Uterus (tissue), 4 donors: ENCODE data around the gene PREB. TPM values are rescaled to one million over a fixed set of nuclear protein-coding genes. Genes with fewer than 3 reads are reported as not detected.

Experiments used
- DNase-seq, 2 donors: peaks; one replicate each; pipeline ENCODE4 v3.0.0-alpha.2; 2019 to 2020
- H3K27ac ChIP-seq, 2 donors: fragments of 200-600 bp; sonication (generic); 1 replicate in 1 of 2; 2 replicates in 1 of 2; pipeline ENCODE4 v1.5.1; 2016 to 2018
- H3K27me3 ChIP-seq, 2 donors: fragments of 200-600 bp; sonication (generic); one replicate each; pipeline ENCODE4 v1.5.1; 2018 to 2019; ENCODE audit warnings: control low read depth in 1 of 2
- H3K36me3 ChIP-seq, 2 donors: fragments of 200-600 bp; sonication (generic); one replicate each; pipeline ENCODE4 v1.5.1; 2019; ENCODE audit warnings: control low read depth in 1 of 2
- H3K4me1 ChIP-seq, 2 donors: fragments of 200-600 bp; sonication (generic); one replicate each; pipeline ENCODE4 v1.5.1; 2018 to 2019; ENCODE audit warnings: control low read depth in 1 of 2
- H3K4me3 ChIP-seq, 2 donors: fragments of 200-600 bp; sonication (generic); 1 replicate in 1 of 2; 2 replicates in 1 of 2; pipeline ENCODE4 v1.5.1; 2018 to 2019; ENCODE audit warnings: mild to moderate bottlenecking in 1 of 2
- H3K9me3 ChIP-seq, 2 donors: fragments of 200-600 bp; sonication (generic); one replicate each; pipeline ENCODE4 v1.5.1; 2019; ENCODE audit warnings: control low read depth in 1 of 2
- POLR2A ChIP-seq, 2 donors: fragments of 450-650 bp; IDR thresholded peaks; one replicate each; pipeline ENCODE4 v1.6.1; 2016; ENCODE audit warnings: antibody characterized with exemption in 2 of 2, mild to moderate bottlenecking in 1 of 2, moderate library complexity in 1 of 2
- intact Hi-C: fragments of 100-400 bp; cut with DNase I; formaldehyde crosslinking; loops from one replicate; pipeline ENCODE4 v1.15.1; 2023; ENCODE audit warnings: low total_unique reads
- total RNA-seq, 4 donors: library from RNA; depleted of rRNA in 3 of 4; stranded (reverse); fragments of >200 nt in 3 of 4; gene quantifications; one replicate each; pipeline versions ENCODE4 v1.1.0 to v1.2.4, GENCODE V29; 2014 to 2023
- TF ChIP-seq, protein P1 (sequence below), 4 experiments: fragments of 200-600 bp in 2 of 4; fragments of 450-650 bp in 2 of 4; sonication (generic) in 2 of 4; IDR thresholded peaks; one replicate each; pipeline ENCODE4 v1.5.1; 2016 to 2019; ENCODE audit warnings: antibody characterized with exemption in 4 of 4, mild to moderate bottlenecking in 2 of 4, moderate library complexity in 1 of 4
- donor health status: DM: yes; HTN: yes; CAD: no.

PREB gene
- total RNA-seq, 4 donors from 2014 or later: 37.7 to 91.0 (median 62.9) TPM

DNA sequence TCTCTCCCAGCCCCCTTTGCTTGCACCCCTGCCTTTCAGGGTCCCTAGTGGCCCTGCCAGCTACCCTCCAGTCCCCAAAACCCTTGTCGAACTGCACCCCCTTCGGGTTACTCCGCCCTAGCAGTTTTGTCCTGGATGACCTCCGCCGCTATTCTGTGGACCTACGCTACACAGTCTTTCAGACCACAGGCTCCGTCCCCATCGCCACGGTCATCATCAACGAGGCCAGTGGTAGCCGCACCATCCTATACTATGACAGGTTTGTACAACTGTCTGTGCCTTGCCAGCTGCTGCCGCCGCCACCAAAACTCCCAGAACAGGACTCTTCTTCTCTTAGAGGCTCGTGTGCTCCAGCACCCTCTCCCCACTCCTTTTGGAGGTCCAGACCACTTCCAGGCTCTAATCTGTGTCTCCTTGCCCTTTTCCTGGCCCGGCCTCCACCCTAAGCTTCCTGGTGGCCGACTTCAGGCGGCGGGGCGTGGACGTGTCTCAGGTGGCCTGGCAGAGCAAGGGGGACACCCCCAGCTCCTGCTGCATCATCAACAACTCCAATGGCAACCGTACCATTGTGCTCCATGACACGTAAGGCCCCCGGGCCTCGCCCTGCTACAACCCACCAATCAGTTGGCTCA lies 40.0 kb downstream of the PREB start:
- Histone ChIP-seq H3K4me3 (no peak overlapping the region), H3K36me3 (no peaks in the 10 kb centered on the region), H3K9me3 (no peaks in the 10 kb centered on the region), H3K27me3 (no peaks in the 10 kb centered on the region), H3K4me1 (no peaks in the 10 kb centered on the region), H3K27ac (no peak overlapping the region)
- TF ChIP-seq, protein P1, sequence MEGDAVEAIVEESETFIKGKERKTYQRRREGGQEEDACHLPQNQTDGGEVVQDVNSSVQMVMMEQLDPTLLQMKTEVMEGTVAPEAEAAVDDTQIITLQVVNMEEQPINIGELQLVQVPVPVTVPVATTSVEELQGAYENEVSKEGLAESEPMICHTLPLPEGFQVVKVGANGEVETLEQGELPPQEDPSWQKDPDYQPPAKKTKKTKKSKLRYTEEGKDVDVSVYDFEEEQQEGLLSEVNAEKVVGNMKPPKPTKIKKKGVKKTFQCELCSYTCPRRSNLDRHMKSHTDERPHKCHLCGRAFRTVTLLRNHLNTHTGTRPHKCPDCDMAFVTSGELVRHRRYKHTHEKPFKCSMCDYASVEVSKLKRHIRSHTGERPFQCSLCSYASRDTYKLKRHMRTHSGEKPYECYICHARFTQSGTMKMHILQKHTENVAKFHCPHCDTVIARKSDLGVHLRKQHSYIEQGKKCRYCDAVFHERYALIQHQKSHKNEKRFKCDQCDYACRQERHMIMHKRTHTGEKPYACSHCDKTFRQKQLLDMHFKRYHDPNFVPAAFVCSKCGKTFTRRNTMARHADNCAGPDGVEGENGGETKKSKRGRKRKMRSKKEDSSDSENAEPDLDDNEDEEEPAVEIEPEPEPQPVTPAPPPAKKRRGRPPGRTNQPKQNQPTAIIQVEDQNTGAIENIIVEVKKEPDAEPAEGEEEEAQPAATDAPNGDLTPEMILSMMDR (IDR thresholded peaks at IDR 0.05): no peak
- no peak for TF ChIP-seq POLR2A (IDR thresholded peaks at IDR 0.05)
- intact Hi-C loops: no loop called here
- DNase-seq: no peak

DNA sequence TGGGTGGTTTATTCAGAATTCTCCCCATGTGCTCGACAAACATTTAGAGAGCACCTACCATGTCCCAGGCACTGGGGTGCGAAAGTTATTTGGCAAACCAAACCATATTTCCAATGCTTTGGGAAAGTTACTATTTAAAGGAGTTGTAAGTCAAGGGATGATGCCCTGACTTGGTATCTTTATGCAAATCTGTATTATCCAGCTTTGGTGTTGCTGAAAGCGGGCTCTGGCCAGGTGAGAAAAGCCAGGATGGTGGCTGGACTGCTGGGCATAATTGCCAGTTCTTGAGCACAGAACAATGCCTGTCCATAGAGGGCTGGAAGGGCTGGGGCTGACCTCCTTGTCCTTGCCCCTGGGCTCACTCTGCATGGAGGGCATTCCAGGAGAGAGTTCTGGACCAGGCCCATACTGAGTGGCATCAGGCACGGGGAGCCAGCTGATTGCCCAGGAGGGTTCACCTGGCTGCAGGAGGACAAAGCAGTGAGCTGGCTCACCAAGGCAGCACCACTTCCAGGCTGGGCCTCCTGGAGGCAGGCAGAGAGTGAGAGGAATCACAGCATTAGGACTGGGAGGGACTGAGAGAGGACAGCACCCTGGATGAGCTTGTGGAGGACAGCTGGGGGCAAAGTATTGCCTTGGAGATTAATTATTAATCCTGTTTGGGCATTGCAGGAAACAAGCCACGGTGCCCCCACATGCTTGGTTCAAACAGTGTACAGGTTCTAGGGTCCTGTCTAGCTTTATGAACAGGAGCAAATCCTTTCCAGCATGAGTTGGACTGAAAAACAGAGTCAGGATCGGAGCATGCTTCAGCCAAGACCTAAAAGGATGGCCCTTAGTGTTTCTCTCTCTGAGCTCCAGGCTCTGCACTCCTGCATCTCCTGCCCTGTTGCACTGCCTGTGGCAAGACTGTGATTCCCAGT lies 40.7 kb downstream of the PREB start:
- DNase-seq: no peak
- H3K4me3 ChIP-seq: no peak overlapping the region
- intact Hi-C loops: no loop called here
- H3K9me3 ChIP-seq: no peaks in the 10 kb centered on the region
- no peaks in the 10 kb centered on the region for H3K36me3 ChIP-seq
- H3K4me1 ChIP-seq: no peaks in the 10 kb centered on the region
- H3K27me3 ChIP-seq: no peaks in the 10 kb centered on the region
- TF ChIP-seq POLR2A (IDR thresholded peaks at IDR 0.05): no peak
- TF ChIP-seq, protein P1 (IDR thresholded peaks at IDR 0.05): no peak
- H3K27ac ChIP-seq: no peak overlapping the region

DNA sequence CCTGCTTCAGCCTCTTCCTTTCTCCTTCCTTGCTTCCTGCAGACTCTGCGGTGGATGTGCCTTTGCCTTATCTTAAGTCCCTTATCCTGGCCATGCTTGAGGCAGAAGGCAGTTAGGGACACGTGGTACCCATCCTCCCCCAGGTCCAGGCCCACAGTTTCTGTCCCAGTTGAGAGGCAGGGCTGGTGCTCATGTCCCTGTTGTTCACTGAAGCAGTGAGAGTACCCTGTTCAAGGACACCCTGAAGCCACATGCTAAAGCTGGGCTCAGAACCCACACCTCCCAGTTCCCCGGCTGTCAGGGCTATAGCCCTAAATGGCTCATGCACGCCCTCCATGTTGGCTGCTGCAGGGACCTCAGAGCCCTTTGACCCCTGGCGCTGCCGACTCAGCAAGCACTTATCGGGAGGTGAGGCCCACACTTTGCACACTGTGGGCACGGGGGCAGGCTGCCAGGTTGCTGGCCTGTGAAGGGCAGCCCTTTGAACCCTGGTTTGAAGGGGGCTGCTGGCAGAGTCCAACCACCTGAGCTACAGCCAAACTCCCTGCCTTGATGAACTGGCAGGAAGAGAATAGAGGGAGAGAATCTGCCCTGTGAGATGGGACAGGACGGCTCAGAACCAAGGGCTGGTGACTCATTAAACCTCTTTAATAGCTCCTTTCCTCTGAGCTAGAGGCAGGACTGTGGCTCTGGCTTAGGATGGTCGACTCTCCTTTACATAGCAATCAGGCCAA lies 41.6 kb downstream of the PREB start:
- Histone ChIP-seq H3K36me3 (no peaks in the 10 kb centered on the region), H3K27me3 (no peaks in the 10 kb centered on the region), H3K4me3 (no peak overlapping the region), H3K9me3 (no peaks in the 10 kb centered on the region), H3K27ac (no peak overlapping the region), H3K4me1 (no peaks in the 10 kb centered on the region)
- intact Hi-C loops: no loop called here
- DNase-seq: no peak
- no peak for TF ChIP-seq POLR2A (IDR thresholded peaks at IDR 0.05)
- TF ChIP-seq, protein P1 (IDR thresholded peaks at IDR 0.05): no peak

DNA sequence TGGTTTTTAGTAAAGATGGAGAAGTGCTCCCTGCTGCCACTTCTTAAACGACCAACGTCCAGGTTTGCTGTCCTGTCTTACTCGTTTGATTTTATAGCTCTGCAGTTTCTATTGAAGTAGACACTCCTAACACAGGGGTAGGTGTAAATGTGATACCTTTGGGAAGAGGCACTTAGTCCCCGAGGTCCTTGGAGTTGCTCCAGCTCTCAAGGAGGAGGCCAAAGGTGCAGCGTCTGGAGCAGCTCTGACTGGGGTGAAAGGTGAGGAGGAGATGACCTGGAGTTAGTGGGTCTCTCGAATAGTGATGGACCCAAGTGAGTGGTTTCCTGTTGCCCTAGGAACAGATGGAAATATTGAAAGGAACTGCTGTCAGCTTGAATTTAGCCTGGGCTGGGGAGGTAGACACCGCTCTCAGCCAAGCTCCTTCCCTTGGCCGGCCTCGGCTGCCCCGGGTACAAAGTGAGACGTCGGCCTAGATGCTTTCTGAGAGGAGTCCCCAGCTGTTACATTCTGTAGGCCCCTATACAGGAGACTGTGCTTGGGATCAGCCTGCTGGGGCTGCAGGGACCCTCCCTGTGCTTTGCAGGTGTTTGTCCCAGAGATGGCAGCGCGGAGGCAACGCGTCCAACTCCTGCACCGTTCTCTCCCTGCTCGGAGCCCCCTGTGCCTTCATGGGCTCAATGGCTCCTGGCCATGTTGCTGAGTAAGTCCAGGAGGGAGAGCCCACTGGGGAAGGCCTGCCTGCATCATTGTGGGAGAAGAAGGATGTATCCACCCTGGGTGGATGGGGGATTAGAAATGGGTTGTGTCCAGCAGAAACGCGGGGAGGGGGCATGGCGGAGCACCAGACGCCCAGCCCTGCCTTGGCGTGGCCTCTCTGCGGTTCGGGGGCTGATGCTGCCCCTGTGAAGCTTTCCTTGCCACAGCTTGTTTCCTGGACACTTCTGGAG lies 42.4 kb downstream of the PREB start:
- no peak for DNase-seq
- H3K36me3 ChIP-seq: no peaks in the 10 kb centered on the region
- H3K27me3 ChIP-seq: no peaks in the 10 kb centered on the region
- no peak overlapping the region for H3K27ac ChIP-seq
- H3K4me1 ChIP-seq: peaks cover 0 to 6% of the 10 kb centered on the region in 2 donors
- intact Hi-C loops: no loop called here
- TF ChIP-seq, protein P1 (IDR thresholded peaks at IDR 0.05): no peak
- no peak for TF ChIP-seq POLR2A (IDR thresholded peaks at IDR 0.05)
- H3K9me3 ChIP-seq: no peaks in the 10 kb centered on the region
- H3K4me3 ChIP-seq: no peak overlapping the region
